Type B pancreatic cell (in vitro differentiated cells): ENCODE data around the gene GGT5. TPM values are rescaled to one million over a fixed set of nuclear protein-coding genes. Genes with fewer than 3 reads are reported as not detected.

Experiments used
- DNase-seq: peaks from one replicate; pipeline ENCODE4 v3.0.0; 2021; ENCODE audit warnings: mixed read lengths; ENCODE audit not compliant: unreplicated experiment; ENCODE audit errors: extremely low spot score
- H3K27ac Mint-ChIP-seq: 2 replicates; pipeline ENCODE4 v1.8.0; 2021; ENCODE audit warnings: mild to moderate bottlenecking, mixed read lengths
- H3K27me3 Mint-ChIP-seq: 2 replicates; pipeline ENCODE4 v1.8.0; 2021; ENCODE audit warnings: mixed read lengths
- H3K36me3 Mint-ChIP-seq: 2 replicates; pipeline ENCODE4 v1.8.0; 2021; ENCODE audit warnings: mixed read lengths
- H3K4me1 Mint-ChIP-seq: one replicate; pipeline ENCODE4 v1.8.0; 2021; ENCODE audit warnings: mixed read lengths; ENCODE audit not compliant: unreplicated experiment
- H3K4me3 Mint-ChIP-seq: 2 replicates; pipeline ENCODE4 v1.8.0; 2021; ENCODE audit warnings: mild to moderate bottlenecking, mixed read lengths
- H3K9me3 Mint-ChIP-seq: 2 replicates; pipeline ENCODE4 v1.8.0; 2021; ENCODE audit warnings: mixed read lengths
- total RNA-seq: library from RNA; stranded (reverse); gene quantifications from 2 replicates; pipeline ENCODE4 v1.2.1, GENCODE V29; 2021; ENCODE audit warnings: low replicate concordance
- TF ChIP-seq, protein P1 (sequence below): fragments of 200-600 bp; sonication (generic); conservative IDR thresholded peaks from 2 replicates; pipeline ENCODE4 v1.5.0; 2021; ENCODE audit warnings: antibody characterized with exemption, mild to moderate bottlenecking

The GGT5 gene
- total RNA-seq, 1 donor from 2014 or later, result 0.80 TPM

DNA sequence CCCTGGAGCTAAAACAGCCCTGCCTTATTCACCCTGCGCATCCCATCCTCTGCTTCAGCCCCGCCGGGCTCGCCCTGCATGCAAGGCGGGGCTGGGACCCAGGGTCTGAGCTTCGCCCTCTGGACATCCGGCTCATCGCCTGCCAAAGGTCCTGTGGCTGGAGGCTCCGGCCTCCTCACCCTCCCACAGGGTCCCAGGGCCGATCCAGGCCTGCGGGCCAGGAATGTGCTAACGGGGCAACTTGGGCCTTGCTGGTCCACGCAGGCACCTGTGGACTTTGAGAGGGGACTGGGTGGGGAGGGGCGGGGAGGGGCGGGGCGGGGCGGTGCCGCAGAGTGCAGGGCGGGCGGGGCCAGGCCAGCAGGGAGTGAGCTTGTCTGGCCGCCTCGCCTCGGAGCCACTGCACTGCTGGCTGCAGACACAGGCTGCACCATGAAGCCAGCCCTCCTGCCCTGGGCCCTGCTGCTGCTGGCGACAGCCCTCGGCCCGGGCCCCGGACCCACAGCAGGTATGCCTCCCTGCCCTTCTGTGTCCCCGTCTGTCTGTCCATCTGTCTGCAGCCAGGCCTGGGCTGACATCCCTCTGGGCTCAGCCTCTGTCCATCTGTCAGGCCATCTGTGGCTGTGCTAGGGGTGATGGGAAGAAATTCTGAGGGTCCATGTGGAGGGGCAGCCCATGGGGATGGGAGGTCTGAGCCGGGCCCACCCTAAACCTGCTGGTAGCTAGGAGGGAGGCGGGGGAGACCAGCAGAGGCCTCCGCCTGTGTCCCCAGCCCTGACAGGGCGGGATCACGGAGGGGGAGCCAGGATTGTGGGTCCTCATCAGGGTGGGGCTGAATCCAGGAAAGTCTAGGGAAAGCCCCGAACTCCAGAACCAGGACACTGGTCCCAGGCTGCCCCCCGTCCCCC lies 63.5 kb downstream of the GGT5 start, which contains the start of gene SUSD2:
Gene SUSD2 (plus strand): TSS at position 400 of the 908 bp plus-strand sequence. CDS start 33 bp downstream, at position 433.
- Mint-ChIP-seq H3K4me1 (no peaks in the 10 kb centered on the region), H3K4me3 (no peak within 1 kb of the TSS), H3K27me3 (no peaks in the 10 kb centered on the region), H3K36me3 (no peaks in the 10 kb centered on the region), H3K9me3 (no peaks in the 10 kb centered on the region), H3K27ac (peak within 1 kb of the TSS; percentile 46)
- TF ChIP-seq, protein P1, sequence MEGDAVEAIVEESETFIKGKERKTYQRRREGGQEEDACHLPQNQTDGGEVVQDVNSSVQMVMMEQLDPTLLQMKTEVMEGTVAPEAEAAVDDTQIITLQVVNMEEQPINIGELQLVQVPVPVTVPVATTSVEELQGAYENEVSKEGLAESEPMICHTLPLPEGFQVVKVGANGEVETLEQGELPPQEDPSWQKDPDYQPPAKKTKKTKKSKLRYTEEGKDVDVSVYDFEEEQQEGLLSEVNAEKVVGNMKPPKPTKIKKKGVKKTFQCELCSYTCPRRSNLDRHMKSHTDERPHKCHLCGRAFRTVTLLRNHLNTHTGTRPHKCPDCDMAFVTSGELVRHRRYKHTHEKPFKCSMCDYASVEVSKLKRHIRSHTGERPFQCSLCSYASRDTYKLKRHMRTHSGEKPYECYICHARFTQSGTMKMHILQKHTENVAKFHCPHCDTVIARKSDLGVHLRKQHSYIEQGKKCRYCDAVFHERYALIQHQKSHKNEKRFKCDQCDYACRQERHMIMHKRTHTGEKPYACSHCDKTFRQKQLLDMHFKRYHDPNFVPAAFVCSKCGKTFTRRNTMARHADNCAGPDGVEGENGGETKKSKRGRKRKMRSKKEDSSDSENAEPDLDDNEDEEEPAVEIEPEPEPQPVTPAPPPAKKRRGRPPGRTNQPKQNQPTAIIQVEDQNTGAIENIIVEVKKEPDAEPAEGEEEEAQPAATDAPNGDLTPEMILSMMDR, result no peak
- no peak for DNase-seq

DNA sequence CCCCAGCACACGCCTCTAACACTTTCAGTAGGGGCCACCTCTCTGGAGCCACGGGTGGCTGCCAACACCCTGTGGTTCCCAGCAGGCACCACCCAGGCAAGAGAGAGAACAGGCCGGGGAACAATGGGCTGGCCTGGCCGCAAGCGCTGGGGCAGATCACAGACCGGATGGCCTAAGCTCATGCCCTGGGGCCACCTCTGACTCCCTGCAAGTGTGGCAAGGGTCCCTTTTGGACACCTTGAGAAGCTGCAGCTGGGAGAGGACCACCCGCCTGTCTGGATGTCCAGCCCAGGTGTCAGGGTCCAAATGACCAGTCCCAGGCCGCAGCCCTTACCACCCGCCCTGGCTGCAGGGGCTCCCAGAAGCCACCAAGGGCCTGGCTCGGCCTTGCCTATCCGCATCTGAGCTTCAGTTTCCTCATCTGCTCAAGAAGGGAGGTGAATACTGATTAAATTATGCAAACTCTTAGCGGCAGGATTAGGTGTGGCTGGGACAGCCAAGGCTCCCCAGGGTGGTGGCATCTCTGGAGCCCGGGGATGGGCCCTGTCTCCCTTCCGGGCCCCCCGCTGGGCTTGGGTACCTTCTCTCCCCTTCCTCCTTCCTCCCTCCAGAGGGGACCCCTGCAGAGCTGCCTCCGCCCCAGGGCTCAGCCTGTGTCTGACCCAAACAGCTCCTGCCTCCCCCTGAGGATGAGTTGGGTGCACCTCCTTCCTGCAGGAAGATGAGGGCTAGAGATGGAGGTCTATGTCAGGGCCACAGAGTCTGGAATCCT lies 64.4 kb downstream of the GGT5 start:
- Mint-ChIP-seq H3K27ac (peak overlapping the region; percentile 46), H3K4me3 (no peak overlapping the region), H3K9me3 (no peaks in the 10 kb centered on the region), H3K27me3 (no peaks in the 10 kb centered on the region), H3K36me3 (no peaks in the 10 kb centered on the region), H3K4me1 (no peaks in the 10 kb centered on the region)
- TF ChIP-seq, protein P1, result no peak
- DNase-seq, result no peak

DNA sequence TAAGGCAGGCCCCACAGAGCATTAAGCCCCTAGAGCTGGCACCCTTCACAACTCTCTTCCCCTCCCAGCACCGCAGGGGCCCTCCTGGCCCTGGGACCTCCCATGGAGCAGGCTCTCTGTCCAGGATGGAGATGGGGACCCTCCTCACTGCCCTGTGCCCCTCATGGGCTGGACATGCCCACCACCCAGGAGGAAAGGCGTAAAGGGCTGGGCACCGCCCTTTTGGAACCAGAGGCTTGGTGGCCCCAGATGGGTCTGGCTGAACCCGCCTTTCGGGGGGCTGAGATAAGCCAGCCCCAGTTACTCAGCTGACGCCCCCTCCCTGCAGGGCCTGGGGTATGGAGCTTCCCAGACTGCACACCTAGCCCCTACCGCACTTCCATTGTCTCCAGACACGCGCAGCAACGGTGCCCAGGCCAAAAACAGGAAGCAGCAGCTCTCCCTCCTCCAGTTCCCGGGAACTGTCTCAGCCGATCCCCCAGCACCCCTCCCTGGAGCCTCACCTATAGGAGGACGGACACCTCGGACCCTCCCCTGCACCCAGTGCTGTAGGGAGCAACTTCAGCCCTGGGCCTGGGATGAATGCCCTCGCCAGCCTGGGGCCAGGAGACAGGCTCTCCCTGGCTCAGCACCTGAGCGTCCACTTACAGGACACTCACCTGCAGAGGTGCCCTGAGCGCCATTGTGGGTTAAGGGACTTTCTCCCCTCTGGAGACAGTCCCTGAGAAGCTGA lies 65.2 kb downstream of the GGT5 start:
- Mint-ChIP-seq H3K27me3 (no peaks in the 10 kb centered on the region), H3K27ac (no peak overlapping the region), H3K4me3 (no peak overlapping the region), H3K9me3 (no peaks in the 10 kb centered on the region), H3K36me3 (no peaks in the 10 kb centered on the region), H3K4me1 (no peaks in the 10 kb centered on the region)
- TF ChIP-seq, protein P1, result no peak
- DNase-seq, result no peak

DNA sequence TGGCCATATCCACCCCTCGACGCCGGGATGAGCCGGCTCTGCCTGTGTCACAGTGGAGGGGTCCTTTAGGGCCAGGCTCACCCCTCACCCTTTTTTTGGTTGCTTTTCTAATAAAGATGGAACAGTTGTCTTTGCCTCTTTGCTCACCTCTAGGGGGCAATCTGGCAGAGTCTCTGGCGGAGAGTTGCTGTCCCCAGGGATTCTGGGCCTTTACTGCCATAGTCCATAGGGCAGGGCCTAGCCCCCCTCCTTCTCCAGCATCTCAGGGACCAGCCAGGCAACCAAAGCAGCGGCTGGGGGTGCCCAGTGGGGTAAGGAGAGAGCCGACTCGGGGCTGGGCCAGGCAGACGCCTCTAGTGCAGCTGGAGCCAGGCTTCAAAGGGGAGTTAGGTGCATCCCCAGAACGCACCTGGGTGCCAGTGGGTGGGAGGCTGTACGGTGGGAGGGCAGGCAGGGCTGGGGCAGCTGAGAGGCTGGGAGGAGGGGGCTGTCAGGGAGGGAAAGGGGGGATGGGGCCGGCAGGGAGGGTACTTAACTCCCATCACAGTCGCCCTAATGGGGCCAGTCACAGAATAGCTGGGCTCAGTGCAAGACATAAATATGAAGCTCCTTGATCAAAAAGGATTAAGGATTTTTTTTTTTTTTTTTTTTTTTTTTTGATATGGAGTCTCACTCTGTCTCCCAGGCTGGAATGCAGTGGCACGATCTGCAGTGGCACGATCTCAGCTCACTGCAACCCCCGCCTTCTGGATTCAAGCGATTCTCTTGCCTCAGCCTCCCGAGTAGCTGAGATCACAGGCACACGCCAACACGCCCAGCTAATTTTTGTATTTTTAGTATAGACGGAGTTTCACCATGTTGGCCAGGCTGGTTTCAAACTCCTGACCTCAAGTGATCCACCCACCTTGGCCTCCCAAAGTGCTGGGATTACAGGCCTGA lies 66.1 kb downstream of the GGT5 start:
- no peak for DNase-seq
- TF ChIP-seq, protein P1, result peak; percentile 62
- Mint-ChIP-seq H3K9me3 (no peaks in the 10 kb centered on the region), H3K27ac (no peak overlapping the region), H3K36me3 (no peaks in the 10 kb centered on the region), H3K4me1 (no peaks in the 10 kb centered on the region), H3K4me3 (no peak overlapping the region), H3K27me3 (no peaks in the 10 kb centered on the region)
